GM21723 (cell line): ENCODE measurements around the gene PRRT3.
"Not testable (repeated sequence)": the region's sequence is repeated elsewhere in the genome, so short reads cannot be mapped to it uniquely, and the experiment has no call there.

Experiments used
- ATAC-seq: cut with Tn5 transposase; IDR thresholded peaks from one replicate; pipeline ENCODE4 v1.9.1; 2021; ENCODE audit warnings: mild to moderate bottlenecking, moderate library complexity; ENCODE audit not compliant: unreplicated experiment

Gene PRRT3

DNA sequence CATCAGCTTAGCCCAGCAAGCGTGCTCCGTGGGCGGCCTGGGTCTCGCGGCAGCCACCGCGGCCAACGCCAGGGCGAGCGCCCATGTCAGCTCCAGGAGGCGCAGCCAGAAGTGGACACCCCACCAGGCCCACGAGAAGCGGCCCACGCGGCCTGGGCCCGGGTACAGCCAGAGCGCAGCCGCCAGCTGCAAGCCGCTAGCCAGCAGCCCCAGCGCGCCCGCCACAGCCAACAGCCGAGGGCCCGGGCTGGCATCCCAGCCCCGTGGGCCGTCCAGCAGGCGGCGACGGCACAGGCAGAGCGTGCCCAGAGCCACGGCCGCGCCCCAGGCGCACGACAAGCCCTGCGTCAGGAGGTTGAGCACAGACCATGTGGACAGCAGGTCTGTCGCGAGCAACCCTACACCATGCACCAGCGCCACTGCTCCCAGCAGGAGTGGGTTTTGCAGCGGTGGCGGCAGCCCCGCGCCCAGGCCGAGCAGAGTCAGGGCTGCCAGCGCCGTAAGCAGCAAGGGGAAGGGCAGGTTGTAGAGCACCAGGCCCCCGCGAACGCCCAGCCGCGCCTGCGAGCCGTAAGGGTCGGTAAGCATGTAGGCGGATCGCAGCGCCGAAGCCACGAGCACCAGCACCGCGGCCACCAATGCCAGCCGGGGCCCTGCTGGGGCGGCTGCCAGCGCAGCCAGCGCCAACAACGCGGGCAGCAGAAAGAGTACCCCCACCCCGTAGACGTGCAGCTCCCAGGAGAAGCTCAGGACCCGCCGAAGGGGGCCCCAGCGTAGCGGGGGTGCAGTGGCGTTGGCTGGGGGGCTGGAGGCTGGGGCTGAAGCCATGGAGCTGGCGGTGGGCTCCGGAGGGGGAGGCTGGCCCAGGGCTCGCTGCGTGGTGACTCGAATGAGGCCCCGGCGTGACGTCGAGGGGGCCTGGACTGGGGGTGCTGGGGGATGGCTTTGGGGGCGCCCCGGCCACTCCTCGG, 4.9 kb downstream of the PRRT3 start:
- ATAC-seq: no peak

- ATAC-seq: peak; percentile 50
These were observed 5.8 kb downstream of the PRRT3 start for GRCh38 chr3:9946112-9947024.

- ATAC-seq: no peak
These were observed 6.8 kb downstream of the PRRT3 start for GRCh38 chr3:9945358-9945757.

GRCh38 chr3:9944271-9944670, 7.9 kb downstream of the PRRT3 start:
- ATAC-seq: no peak

DNA sequence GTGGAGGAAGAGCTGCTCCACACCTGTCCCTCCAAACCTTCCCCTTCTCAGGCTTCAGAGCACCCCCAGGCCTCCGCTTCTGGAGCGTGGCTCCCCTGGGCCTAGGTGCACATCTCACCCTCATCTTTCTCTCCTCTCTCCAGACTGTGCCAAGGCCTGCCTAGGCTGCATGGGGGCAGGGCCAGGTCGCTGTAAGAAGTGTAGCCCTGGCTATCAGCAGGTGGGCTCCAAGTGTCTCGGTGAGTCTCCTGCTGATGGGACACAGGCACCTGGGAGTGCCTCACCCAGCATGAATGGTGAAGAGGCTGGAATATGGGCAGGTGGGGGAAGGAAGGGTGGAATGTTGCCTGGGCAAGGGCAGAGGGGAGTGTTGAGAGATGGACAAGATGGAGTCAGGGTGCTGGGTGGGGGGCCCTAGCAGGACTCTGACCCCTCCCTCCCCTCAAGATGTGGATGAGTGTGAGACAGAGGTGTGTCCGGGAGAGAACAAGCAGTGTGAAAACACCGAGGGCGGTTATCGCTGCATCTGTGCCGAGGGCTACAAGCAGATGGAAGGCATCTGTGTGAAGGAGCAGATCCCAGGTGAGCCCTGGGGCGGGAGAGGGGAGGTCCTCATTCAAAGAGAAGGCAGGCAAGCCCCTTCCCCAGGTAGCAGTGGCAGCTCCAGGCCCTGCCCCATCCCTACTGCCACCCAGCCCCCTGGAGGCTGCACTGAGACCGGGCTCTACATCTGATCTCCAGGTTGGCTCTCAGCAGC, 9.1 kb downstream of the PRRT3 start:
- ATAC-seq: no peak

DNA sequence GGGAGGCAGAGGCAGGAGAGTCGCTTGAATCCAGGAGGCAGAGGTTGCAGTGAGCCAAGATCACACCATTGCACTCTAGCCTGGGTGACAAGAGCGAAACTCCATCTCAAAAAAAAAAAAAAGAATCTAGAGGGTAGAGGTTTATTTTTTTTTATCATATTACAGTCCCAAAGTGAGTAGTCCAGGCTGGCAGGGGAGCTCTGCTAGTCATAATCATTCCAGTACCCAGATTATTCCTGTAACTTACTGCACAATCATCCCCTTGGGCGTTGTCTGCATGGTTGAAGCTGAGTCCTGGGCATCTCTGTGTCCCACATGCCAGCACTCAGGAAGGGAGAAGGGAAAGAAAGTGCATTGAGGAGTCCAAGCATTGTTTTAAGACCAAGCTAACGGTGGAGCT, 10.0 kb downstream of the PRRT3 start:
- no peak for ATAC-seq

DNA sequence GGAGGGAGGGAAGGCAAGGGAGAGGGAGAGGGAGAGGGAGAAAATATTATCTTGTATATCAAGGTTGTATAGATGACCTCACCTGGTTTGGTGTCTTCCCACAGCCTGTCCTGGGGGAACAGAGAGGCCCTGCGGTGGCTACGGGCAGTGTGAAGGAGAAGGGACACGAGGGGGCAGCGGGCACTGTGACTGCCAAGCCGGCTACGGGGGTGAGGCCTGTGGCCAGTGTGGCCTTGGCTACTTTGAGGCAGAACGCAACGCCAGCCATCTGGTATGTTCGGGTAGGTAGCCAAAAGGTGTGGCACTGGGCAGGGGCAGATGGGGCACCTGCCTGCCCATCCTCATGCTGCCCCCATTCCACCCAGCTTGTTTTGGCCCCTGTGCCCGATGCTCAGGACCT, 11.5 kb downstream of the PRRT3 start:
- no peak for ATAC-seq

- not testable (repeated sequence) for ATAC-seq
These were observed 12.3 kb downstream of the PRRT3 start for GRCh38 chr3:9939906-9940305.

GRCh38 chr3:9938966-9939365, 13.2 kb downstream of the PRRT3 start:
- no peak for ATAC-seq

GRCh38 chr3:9937486-9938238, 14.5 kb downstream of the PRRT3 start:
- no peak for ATAC-seq

DNA sequence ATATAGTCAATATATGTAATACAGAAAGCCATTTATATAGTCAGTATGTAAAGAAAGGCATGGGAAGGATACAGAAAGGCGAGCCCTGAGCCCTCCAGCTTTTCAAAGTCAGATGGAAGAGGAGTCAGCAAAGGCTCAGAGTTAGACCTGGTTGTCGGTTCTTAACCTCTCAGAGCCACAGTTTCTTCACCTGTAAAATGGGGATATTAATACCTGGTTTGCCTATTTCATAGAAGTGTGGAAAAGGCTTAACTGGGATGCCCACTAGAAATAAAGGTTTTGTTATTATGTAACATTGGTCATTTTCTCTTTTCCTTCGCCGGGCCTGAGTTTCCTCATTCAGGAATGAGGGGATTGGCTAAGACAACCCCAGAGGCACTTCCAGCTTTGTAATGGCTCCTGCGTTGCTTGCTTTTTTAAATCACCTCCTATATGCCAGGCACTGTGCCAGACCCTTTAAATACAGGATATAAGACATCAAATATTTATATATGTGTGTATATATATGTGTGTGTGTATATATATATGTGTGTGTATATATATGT, 16.2 kb downstream of the PRRT3 start:
- no peak for ATAC-seq

GRCh38 chr3:9934993-9935392, 17.2 kb downstream of the PRRT3 start:
- no peak for ATAC-seq

DNA sequence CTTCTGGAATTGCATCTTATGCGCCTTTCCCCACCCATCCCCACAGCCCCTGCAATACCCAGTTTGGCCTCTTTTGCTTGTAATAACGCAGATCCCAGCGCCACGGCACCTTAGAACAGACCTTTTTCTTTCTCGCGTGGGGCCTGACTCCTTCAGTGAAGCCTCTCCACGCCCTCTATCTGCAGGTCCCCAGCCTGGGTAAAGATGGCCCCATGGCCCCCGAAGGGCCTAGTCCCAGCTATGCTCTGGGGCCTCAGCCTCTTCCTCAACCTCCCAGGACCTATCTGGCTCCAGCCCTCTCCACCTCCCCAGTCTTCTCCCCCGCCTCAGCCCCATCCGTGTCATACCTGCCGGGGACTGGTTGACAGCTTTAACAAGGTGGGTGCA, 18.0 kb downstream of the PRRT3 start:
- ATAC-seq: no peak

DNA sequence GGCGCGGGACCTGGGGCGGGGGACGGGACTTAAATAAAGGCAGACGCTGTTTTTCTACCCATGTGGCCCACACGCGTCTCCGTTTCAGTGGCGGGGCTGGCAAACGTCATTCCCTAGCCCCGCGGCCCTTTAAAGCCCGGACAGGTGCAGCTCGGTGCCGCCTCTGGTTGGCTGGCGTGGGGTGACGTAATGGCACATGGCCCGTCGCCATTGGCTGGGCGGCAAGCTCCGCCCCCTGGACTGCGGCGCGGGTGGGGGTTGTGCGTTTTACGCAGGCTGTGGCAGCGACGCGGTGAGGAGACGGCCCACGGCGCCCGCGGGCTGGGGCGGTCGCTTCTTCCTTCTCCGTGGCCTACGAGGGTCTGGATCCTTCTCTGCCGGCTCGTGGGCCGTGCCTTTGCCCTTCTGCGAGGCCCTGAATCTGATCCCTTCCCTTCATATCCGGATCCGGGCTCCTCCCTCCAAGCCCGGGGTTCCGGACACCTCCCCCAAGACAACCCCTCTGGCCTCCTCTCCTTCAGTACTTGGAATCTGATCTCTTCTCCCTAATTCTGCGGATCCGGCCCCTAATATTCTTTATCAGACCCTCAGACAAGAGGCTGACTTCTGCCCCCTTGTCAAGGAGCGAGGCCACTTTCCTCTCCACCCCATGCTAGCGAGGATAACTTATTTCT, 18.5 kb downstream of the PRRT3 start, which contains the start of gene CRELD1:
CRELD1 (plus strand) TSS at position 274 of the 674 bp plus-strand sequence. CDS start 605 bp downstream, outside the sequence.
- peak; percentile 92 for ATAC-seq

DNA sequence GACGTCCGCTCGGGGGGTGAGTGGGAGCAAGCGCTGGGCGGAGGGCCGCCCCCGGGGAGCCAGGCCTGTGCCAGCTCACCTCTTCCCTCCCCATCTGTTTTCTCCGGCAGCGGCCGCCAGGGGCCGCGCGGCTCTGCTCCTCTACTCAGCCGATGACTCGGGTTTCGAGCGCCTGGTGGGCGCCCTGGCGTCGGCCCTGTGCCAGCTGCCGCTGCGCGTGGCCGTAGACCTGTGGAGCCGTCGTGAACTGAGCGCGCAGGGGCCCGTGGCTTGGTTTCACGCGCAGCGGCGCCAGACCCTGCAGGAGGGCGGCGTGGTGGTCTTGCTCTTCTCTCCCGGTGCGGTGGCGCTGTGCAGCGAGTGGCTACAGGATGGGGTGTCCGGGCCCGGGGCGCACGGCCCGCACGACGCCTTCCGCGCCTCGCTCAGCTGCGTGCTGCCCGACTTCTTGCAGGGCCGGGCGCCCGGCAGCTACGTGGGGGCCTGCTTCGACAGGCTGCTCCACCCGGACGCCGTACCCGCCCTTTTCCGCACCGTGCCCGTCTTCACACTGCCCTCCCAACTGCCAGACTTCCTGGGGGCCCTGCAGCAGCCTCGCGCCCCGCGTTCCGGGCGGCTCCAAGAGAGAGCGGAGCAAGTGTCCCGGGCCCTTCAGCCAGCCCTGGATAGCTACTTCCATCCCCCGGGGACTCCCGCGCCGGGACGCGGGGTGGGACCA, 19.2 kb downstream of the PRRT3 start:
- ATAC-seq: peak; percentile 71

GRCh38 chr3:9932535-9932842, 19.7 kb downstream of the PRRT3 start:
- ATAC-seq: no peak

- no peak for ATAC-seq
These were observed 21.3 kb downstream of the PRRT3 start for GRCh38 chr3:9930804-9931418.

- no peak for ATAC-seq
These were observed 24.1 kb downstream of the PRRT3 start for GRCh38 chr3:9928158-9928557.
